H1 (cell line): ENCODE results near the gene MITF. TPM values are rescaled to one million over a fixed set of nuclear protein-coding genes. Genes with fewer than 3 reads are reported as not detected.

ENCODE experiments used
- CTCF ChIA-PET: fragments of 300-600 bp; sonication (Branson Sonifier 250); formaldehyde crosslinking; loops from one replicate; lab custom pipeline; 2021; ENCODE audit not compliant: partially characterized antibody; lab: Charles Lee
- POLR2A ChIA-PET: fragments of 300-600 bp; sonication (Branson Sonifier 250); formaldehyde crosslinking; loops from one replicate; lab custom pipeline; 2021; ENCODE audit warnings: inconsistent platforms; ENCODE audit not compliant: partially characterized antibody; lab: Charles Lee
- DNase-seq, 2 experiments: peaks; one replicate each; pipeline versions ENCODE4 v3.0.0 to v3.0.0-alpha.2; 2010 to 2022; ENCODE audit warnings: low spot score in 2 of 2, low read depth in 1 of 2, mixed read lengths in 1 of 2
- FAIRE-seq: peaks from 2 replicates; lab custom pipeline; 2011; peaks lifted over from hg19 to GRCh38; lab: Jason Lieb, UNC
- H2AFZ ChIP-seq: 2 replicates; pipeline ENCODE4 v1.8.1; 2012; ENCODE audit warnings: low read length, inconsistent platforms
- H2AK5ac ChIP-seq: 2 replicates; pipeline ENCODE4 v1.6.1; 2013; ENCODE audit warnings: low read depth, low read length
- H2BK120ac ChIP-seq: replicated peaks from 2 replicates; pipeline ENCODE3; 2013; ENCODE audit warnings: low read depth, low read length, inconsistent platforms
- H2BK12ac ChIP-seq: 2 replicates; pipeline ENCODE4 v1.6.1; 2013; ENCODE audit warnings: low read depth, low read length
- H2BK15ac ChIP-seq: 2 replicates; pipeline ENCODE4 v1.6.1; 2013; ENCODE audit warnings: low read length
- H2BK20ac ChIP-seq: 2 replicates; pipeline ENCODE4 v1.6.1; 2013; ENCODE audit warnings: low read length
- H2BK5ac ChIP-seq: 2 replicates; pipeline ENCODE4 v1.6.1; 2013; ENCODE audit warnings: low read depth, low read length
- H3K14ac ChIP-seq: 2 replicates; pipeline ENCODE4 v1.6.1; 2013; ENCODE audit warnings: inconsistent platforms; ENCODE audit not compliant: insufficient read length
- H3K18ac ChIP-seq: 2 replicates; pipeline ENCODE4 v1.6.1; 2013; ENCODE audit warnings: low read length; ENCODE audit errors: extremely low read depth
- H3K23ac ChIP-seq: 2 replicates; pipeline ENCODE4 v1.6.1; 2013; ENCODE audit warnings: inconsistent platforms; ENCODE audit not compliant: insufficient read length
- H3K23me2 ChIP-seq: 2 replicates; pipeline ENCODE4 v1.6.1; 2013; ENCODE audit warnings: low read depth, low read length
- H3K27ac ChIP-seq: 2 replicates; pipeline ENCODE4 v1.6.1; 2011; ENCODE audit warnings: low read depth, low read length, inconsistent platforms
- H3K27me3 ChIP-seq, 4 experiments: replicated peaks in 1 of 4; 1 replicate in 1 of 4; 2 replicates in 3 of 4; pipeline versions ENCODE4 v1.6.1 to v1.8.1; 2011 to 2013; ENCODE audit warnings: low read length in 3 of 4, mild to moderate bottlenecking in 3 of 4, inconsistent platforms in 2 of 4, mixed read lengths in 2 of 4, moderate library complexity in 1 of 4; ENCODE audit not compliant: control insufficient read depth in 3 of 4, insufficient read depth in 3 of 4; ENCODE audit errors: extremely low read depth in 1 of 4
- H3K36me3 ChIP-seq, 4 experiments: 2 replicates each; pipeline versions ENCODE4 v1.6.1 to v1.8.1; 2011 to 2013; ENCODE audit warnings: mild to moderate bottlenecking in 4 of 4, low read length in 3 of 4, moderate library complexity in 2 of 4, control low read depth in 1 of 4, inconsistent platforms in 1 of 4; ENCODE audit not compliant: insufficient read depth in 4 of 4, control insufficient read depth in 2 of 4
- H3K4ac ChIP-seq: replicated peaks from 2 replicates; pipeline ENCODE3; 2013; ENCODE audit warnings: low read length, low read depth, mixed read lengths, inconsistent platforms; ENCODE audit not compliant: insufficient read length
- H3K4me1 ChIP-seq, 4 experiments: replicated peaks in 1 of 4; 1 replicate in 1 of 4; 2 replicates in 3 of 4; pipeline versions ENCODE4 v1.6.1 to v1.8.1; 2011 to 2013; ENCODE audit warnings: low read length in 3 of 4, inconsistent platforms in 2 of 4, mixed read lengths in 1 of 4; ENCODE audit not compliant: insufficient read depth in 4 of 4, control insufficient read depth in 3 of 4
- H3K4me2 ChIP-seq, 2 experiments: 2 replicates each; pipeline versions ENCODE4 v1.6.1 to v1.8.1; 2011 to 2013; ENCODE audit warnings: low read depth in 2 of 2, low read length in 2 of 2, control low read depth in 1 of 2, inconsistent platforms in 1 of 2, mild to moderate bottlenecking in 1 of 2; ENCODE audit not compliant: insufficient read depth in 1 of 2
- H3K4me3 ChIP-seq, 4 experiments: fragments of 200-600, 300-600 bp in 1 of 4; sonication (generic), shearing (Covaris generic), sonication (Bioruptor Twin) in 1 of 4; 2 replicates each; pipeline versions ENCODE4 v1.5.1 to v1.8.1; 2011 to 2016; ENCODE audit warnings: low read length in 4 of 4, low read depth in 3 of 4, control low read depth in 2 of 4, inconsistent platforms in 2 of 4, mild to moderate bottlenecking in 2 of 4, mixed read lengths in 1 of 4, moderate library complexity in 1 of 4; ENCODE audit not compliant: insufficient read depth in 2 of 4; ENCODE audit errors: extremely low read depth in 1 of 4
- H3K56ac ChIP-seq: replicated peaks from 2 replicates; pipeline ENCODE3; 2013; ENCODE audit warnings: low read depth, mild to moderate bottlenecking, mixed read lengths, low read length, inconsistent platforms; ENCODE audit not compliant: insufficient read length
- H3K79me1 ChIP-seq: 2 replicates; pipeline ENCODE4 v1.6.1; 2013; ENCODE audit warnings: low read depth, low read length, control low read depth
- H3K79me2 ChIP-seq, 2 experiments: 2 replicates each; pipeline versions ENCODE4 v1.6.1 to v1.8.1; 2012 to 2013; ENCODE audit warnings: low read length in 2 of 2, mild to moderate bottlenecking in 2 of 2, inconsistent platforms in 1 of 2; ENCODE audit not compliant: insufficient read depth in 2 of 2, control insufficient read depth in 1 of 2
- H3K9ac ChIP-seq, 4 experiments: replicated peaks in 1 of 4; 1 replicate in 1 of 4; 2 replicates in 3 of 4; pipeline versions ENCODE4 v1.6.1 to v1.8.1; 2011 to 2013; ENCODE audit warnings: low read depth in 3 of 4, low read length in 3 of 4, control low read depth in 2 of 4, mild to moderate bottlenecking in 2 of 4, moderate library complexity in 2 of 4, inconsistent platforms in 1 of 4; ENCODE audit errors: extremely low read depth in 1 of 4
- H3K9me3 ChIP-seq, 2 experiments: 2 replicates each; pipeline versions ENCODE4 v1.6.1 to v1.8.1; 2012 to 2013; ENCODE audit warnings: mild to moderate bottlenecking in 2 of 2, moderate library complexity in 2 of 2, control low read depth in 1 of 2, inconsistent platforms in 1 of 2, low read depth in 1 of 2, low read length in 1 of 2, mixed read lengths in 1 of 2; ENCODE audit not compliant: insufficient read depth in 2 of 2
- H4K20me1 ChIP-seq, 2 experiments: replicated peaks in 1 of 2; 2 replicates each; pipeline versions ENCODE3 to v1.8.1; 2011 to 2013; ENCODE audit warnings: inconsistent platforms in 2 of 2, low read length in 2 of 2, mild to moderate bottlenecking in 1 of 2; ENCODE audit not compliant: insufficient read depth in 2 of 2, control insufficient read depth in 1 of 2
- H4K5ac ChIP-seq: 2 replicates; pipeline ENCODE4 v1.6.1; 2013; ENCODE audit warnings: low read length, low read depth, mixed read lengths, inconsistent platforms; ENCODE audit not compliant: insufficient read length
- H4K8ac ChIP-seq: 2 replicates; pipeline ENCODE4 v1.8.0; 2013; ENCODE audit warnings: mild to moderate bottlenecking, moderate library complexity, low read length, inconsistent platforms; ENCODE audit not compliant: insufficient read depth; ENCODE audit errors: extremely low read depth
- H4K91ac ChIP-seq: replicated peaks from 2 replicates; pipeline ENCODE3; 2013; ENCODE audit warnings: low read length, mixed read lengths, inconsistent platforms; ENCODE audit not compliant: insufficient read length
- BRCA1 ChIP-seq: IDR thresholded peaks from 2 replicates; pipeline ENCODE4 v1.6.1; 2012; ENCODE audit warnings: low read depth, low read length, improper control_type of control experiment
- EP300 ChIP-seq, 2 experiments: IDR thresholded peaks; 1 replicate in 1 of 2; 2 replicates in 1 of 2; pipeline ENCODE4 v1.6.1; 2011 to 2012; ENCODE audit warnings: low read depth in 2 of 2, low read length in 2 of 2, mild to moderate bottlenecking in 2 of 2, borderline replicate concordance in 1 of 2, inconsistent platforms in 1 of 2, moderate library complexity in 1 of 2
- FOSL1 ChIP-seq: IDR thresholded peaks from 2 replicates; pipeline ENCODE4 v1.6.1; 2011; ENCODE audit warnings: mild to moderate bottlenecking, low read depth, low read length, moderate library complexity; ENCODE audit not compliant: insufficient read depth
- JUN ChIP-seq: IDR thresholded peaks from 2 replicates; pipeline ENCODE4 v1.6.1; 2011; ENCODE audit warnings: low read depth, mild to moderate bottlenecking, improper control_type of control experiment, low read length
- KDM5A ChIP-seq: fragments of 200-600 bp; IDR thresholded peaks from 2 replicates; pipeline ENCODE4 v1.7.1; 2012; ENCODE audit warnings: mild to moderate bottlenecking, low read length, inconsistent platforms, mixed read lengths
- MAFK ChIP-seq: IDR thresholded peaks from 2 replicates; pipeline ENCODE4 v1.6.1; 2012; ENCODE audit warnings: low read depth, mild to moderate bottlenecking, improper control_type of control experiment, low read length
- NRF1 ChIP-seq: IDR thresholded peaks from 2 replicates; pipeline ENCODE4 v1.6.1; 2011; ENCODE audit warnings: mild to moderate bottlenecking, low read depth, low read length, improper control_type of control experiment
- PHF8 ChIP-seq: fragments of 200-600 bp; sonication (generic); conservative IDR thresholded peaks from 2 replicates; pipeline ENCODE4 v1.7.1; 2012; ENCODE audit warnings: low read depth, mild to moderate bottlenecking, inconsistent platforms, low read length, moderate library complexity
- TBP ChIP-seq: IDR thresholded peaks from 2 replicates; pipeline ENCODE4 v1.6.1; 2011; ENCODE audit warnings: low read depth, low read length, improper control_type of control experiment
- WGBS, 2 experiments: shearing (Covaris generic) in 1 of 2; methylation state at CpG; one replicate each; pipeline versions ENCODE4 v1.1.6 to v1.1.7; 2013 to 2015; ENCODE audit warnings: low lambda C conversion rate in 2 of 2, mixed read lengths in 2 of 2, inconsistent platforms in 1 of 2, low coverage in 1 of 2, missing lambda C conversion rate in 1 of 2; ENCODE audit not compliant: insufficient replicate concordance in 2 of 2, insufficient coverage in 1 of 2, insufficient read length in 1 of 2; ENCODE audit errors: extremely low coverage in 1 of 2, missing lambda C conversion rate in 1 of 2; 5-methylcytosine and 5-hydroxymethylcytosine counted together
- polyA plus RNA-seq, 7 experiments: library from polyadenylated mRNA; depleted of rRNA in 3 of 7; stranded (reverse) in 5 of 7; unstranded in 2 of 7; fragments of >200 nt in 5 of 7; fragments of 200-250 nt in 2 of 7; gene quantifications; 1 replicate in 5 of 7; 2 replicates in 1 of 7; 4 replicates in 1 of 7; pipeline versions ENCODE4 v1.2.1 to v1.2.3, GENCODE V29; 2011 to 2013; ENCODE audit warnings: missing spikeins in 2 of 7, mixed read lengths in 2 of 7
- total RNA-seq: library from RNA; stranded (reverse); fragmentation: NEBNext Ultra II Directional; extraction: Animal tissue kit (Norgen Biotek cat#: 25700); gene quantifications from 2 replicates; pipeline ENCODE4 v1.2.1, GENCODE V29; 2021
- TF ChIP-seq, protein P1 (sequence below): IDR thresholded peaks from 2 replicates; pipeline ENCODE4 v1.6.1; 2011; ENCODE audit warnings: low read length, improper control_type of control experiment

MITF gene
- total and polyA plus RNA-seq, 2 of the 8 experiments (the other 6 are each of a cell fraction or from before 2014, with no cell fraction given), result 0.53 to 1.4 TPM

DNA sequence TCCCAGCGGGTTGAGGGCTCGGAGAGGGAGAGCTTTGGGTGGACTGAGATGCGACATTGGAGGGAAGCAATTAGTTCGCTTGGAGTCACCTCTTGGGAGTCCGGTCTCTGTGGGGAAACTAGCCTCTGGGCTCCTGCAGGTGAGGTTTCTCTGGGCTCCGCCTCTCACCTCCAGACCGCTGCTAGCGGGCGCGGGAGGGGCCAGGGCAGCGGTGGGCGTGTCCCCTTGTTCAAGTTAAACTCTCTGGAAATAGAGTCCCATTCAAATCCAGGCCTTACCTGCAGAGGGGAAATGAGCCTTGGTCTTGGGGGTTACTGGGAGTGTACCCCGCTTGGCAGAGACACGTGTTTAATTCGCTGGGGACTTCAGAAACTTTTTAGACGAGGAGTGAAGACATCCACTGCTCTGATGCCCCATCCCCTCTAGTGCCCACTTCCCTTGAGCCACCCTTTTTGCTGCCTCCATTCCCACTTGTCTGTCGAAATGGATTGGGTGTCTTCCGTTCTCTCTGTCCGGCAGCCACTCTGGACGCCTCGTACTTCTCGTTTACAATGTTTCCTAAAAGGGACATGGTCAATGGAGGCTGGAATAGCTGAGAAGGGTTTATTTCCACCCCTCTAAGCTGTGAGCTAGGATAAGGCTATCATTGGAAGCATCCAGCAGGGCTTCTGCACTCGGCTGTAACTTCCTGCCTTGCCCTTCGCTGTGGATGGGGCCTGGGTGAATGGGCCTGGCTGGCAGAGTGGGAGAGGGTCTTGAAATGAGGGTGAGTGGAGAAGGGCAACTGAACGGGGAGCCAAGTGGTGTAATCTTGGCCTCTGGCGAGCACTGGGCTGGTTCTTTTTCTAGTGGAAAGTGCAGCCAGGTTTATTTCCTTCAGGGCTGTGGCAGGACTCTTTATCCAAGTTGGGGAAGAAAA is 1.1 kb downstream of the MITF start:
- H2BK15ac ChIP-seq, result no peak overlapping the region
- H3K4me3 ChIP-seq, result peak overlapping the region; percentile 71 to 86 (median 81)
- H4K20me1 ChIP-seq, result no peaks in the 10 kb centered on the region
- no peak overlapping the region for H2BK5ac ChIP-seq
- H2AK5ac ChIP-seq, result no peak overlapping the region
- no peak overlapping the region for H3K18ac ChIP-seq
- H2AFZ ChIP-seq, result peak overlapping the region; percentile 91; the same call in 1 of the 2 replicates
- no peak overlapping the region for H4K91ac ChIP-seq
- H3K27me3 ChIP-seq, result peaks cover 0 to 22% (median 14%) of the 10 kb centered on the region in 4 experiments; a peak in 5 of 7 replicates
- DNase-seq (peak; percentile 19 to 87), FAIRE-seq (no peak)
- no peak overlapping the region for H2BK120ac ChIP-seq
- H3K4me2 ChIP-seq, result peak overlapping the region; percentile 80 to 83
- H4K8ac ChIP-seq, result no peak overlapping the region
- H3K4ac ChIP-seq, result no peak overlapping the region
- POLR2A ChIA-PET, result interaction anchor here (0.6 to 1.0 kb wide), 2 partner anchors 21 to 29 kb away, joined by 3 to 5 read pairs; no protein-coding TSS in a partner anchor
- no peaks in the 10 kb centered on the region for H3K79me2 ChIP-seq
- H2BK12ac ChIP-seq, result no peak overlapping the region
- H3K56ac ChIP-seq, result no peak overlapping the region
- no peak overlapping the region for H3K27ac ChIP-seq
- H3K79me1 ChIP-seq, result no peaks in the 10 kb centered on the region
- H3K9me3 ChIP-seq, result no peaks in the 10 kb centered on the region
- CTCF ChIA-PET, result interaction anchor here (1.2 kb wide), 1 partner anchor 22 kb away, joined by 3 read pairs; no protein-coding TSS in a partner anchor
- H3K23me2 ChIP-seq, result peaks cover 13% of the 10 kb centered on the region; the same call in 1 of the 2 replicates
- no peak overlapping the region for H4K5ac ChIP-seq
- H3K4me1 ChIP-seq, result peaks cover 0 to 5% (median 1%) of the 10 kb centered on the region in 4 experiments; a peak in 4 of 7 replicates
- H3K23ac ChIP-seq, result no peak overlapping the region
- no peak overlapping the region for H2BK20ac ChIP-seq
- H3K36me3 ChIP-seq, result no peaks in the 10 kb centered on the region
- 28% methylated on average over 22 of the region's 26 CpGs; no CpG with 5 or more reads in 1 of the 2 experiments for WGBS, 2 experiments
- H3K14ac ChIP-seq, result no peak overlapping the region
- H3K9ac ChIP-seq, result no peak overlapping the region; a peak in 1 of 7 replicates
- TF ChIP-seq KDM5A, result no peak
- TF ChIP-seq NRF1, result no peak
- TF ChIP-seq, protein P1, sequence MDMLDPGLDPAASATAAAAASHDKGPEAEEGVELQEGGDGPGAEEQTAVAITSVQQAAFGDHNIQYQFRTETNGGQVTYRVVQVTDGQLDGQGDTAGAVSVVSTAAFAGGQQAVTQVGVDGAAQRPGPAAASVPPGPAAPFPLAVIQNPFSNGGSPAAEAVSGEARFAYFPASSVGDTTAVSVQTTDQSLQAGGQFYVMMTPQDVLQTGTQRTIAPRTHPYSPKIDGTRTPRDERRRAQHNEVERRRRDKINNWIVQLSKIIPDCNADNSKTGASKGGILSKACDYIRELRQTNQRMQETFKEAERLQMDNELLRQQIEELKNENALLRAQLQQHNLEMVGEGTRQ, result no peak
- no peak for TF ChIP-seq PHF8
- TF ChIP-seq EP300 (IDR thresholded peaks at IDR 0.05; ENCODE audit: borderline replicate concordance in 1 of 2, low read depth in 2 of 2, low read length in 2 of 2), result no peak
- TF ChIP-seq FOSL1, result no peak
- TF ChIP-seq TBP, result no peak
- no peak for TF ChIP-seq BRCA1
- no peak for TF ChIP-seq JUN
- TF ChIP-seq MAFK, result no peak
